Thoracic aorta (tissue), 2 donors: ENCODE results near the gene GUCY1A1. TPM values are rescaled to one million over a fixed set of nuclear protein-coding genes. Genes with fewer than 3 reads are reported as not detected.

Source experiments
- ATAC-seq: fragments of 150-250 bp; one replicate; pipeline ENCODE4 v1.8.0; 2017; ENCODE audit warnings: low read depth; ENCODE audit not compliant: insufficient number of reproducible peaks, low FRiP score
- DNase-seq: peaks from one replicate; pipeline ENCODE4 v3.0.0-alpha.2; 2020; ENCODE audit warnings: low spot score
- H3K27ac ChIP-seq, 2 donors: fragments of 200-600 bp; sonication (generic); 1 replicate in 1 of 2; 2 replicates in 1 of 2; pipeline ENCODE4 v1.5.1; 2016; ENCODE audit warnings: mild to moderate bottlenecking in 2 of 2, moderate library complexity in 2 of 2
- H3K27me3 ChIP-seq: fragments of 200-600 bp; sonication (generic); replicated peaks from 2 replicates; pipeline ENCODE4 v1.6.0; 2016; ENCODE audit warnings: mild to moderate bottlenecking; ENCODE audit not compliant: insufficient read depth
- H3K36me3 ChIP-seq: fragments of 200-600 bp; sonication (generic); one replicate; pipeline ENCODE4 v1.5.1; 2016
- H3K4me1 ChIP-seq, 2 donors: fragments of 200-600 bp; sonication (generic); 1 replicate in 1 of 2; 2 replicates in 1 of 2; pipeline versions ENCODE4 v1.5.1 to v1.6.0; 2016; ENCODE audit warnings: low read depth in 2 of 2, mild to moderate bottlenecking in 1 of 2; ENCODE audit not compliant: control insufficient read depth in 1 of 2
- H3K4me3 ChIP-seq: fragments of 200-600 bp; sonication (generic); 2 replicates; pipeline ENCODE4 v1.5.1; 2016; ENCODE audit warnings: mild to moderate bottlenecking
- H3K9me3 ChIP-seq: fragments of 200-600 bp; sonication (generic); 2 replicates; pipeline ENCODE4 v1.5.1; 2016
- CTCF ChIP-seq: fragments of 200-600 bp; sonication (generic); IDR thresholded peaks from one replicate; pipeline ENCODE4 v1.5.1; 2019; ENCODE audit warnings: antibody characterized with exemption
- total RNA-seq, 2 donors: library from RNA; depleted of rRNA; stranded (reverse); fragments of >200 nt; gene quantifications; one replicate each; pipeline versions ENCODE4 v1.1.0 to v1.2.3, GENCODE V29; 2016

The GUCY1A1 gene
- total RNA-seq, 2 donors from 2014 or later = 110 to 135 TPM

- no peak overlapping the region for H3K27ac ChIP-seq
- H3K4me3 ChIP-seq = no peak overlapping the region
- DNase-seq = no peak
- H3K4me1 ChIP-seq = peaks cover 4 to 10% of the 10 kb centered on the region in 2 donors
- no peak for TF ChIP-seq CTCF
- H3K36me3 ChIP-seq = no peaks in the 10 kb centered on the region
- no peaks in the 10 kb centered on the region for H3K9me3 ChIP-seq
- ATAC-seq = no peak
- no peaks in the 10 kb centered on the region for H3K27me3 ChIP-seq
These were observed 42.2 kb upstream of the GUCY1A1 start for GRCh38 chr4:155624478-155624877.

GRCh38 chr4:155626561-155626960 lies 40.1 kb upstream of the GUCY1A1 start:
- TF ChIP-seq CTCF = no peak
- no peak for ATAC-seq
- no peak for DNase-seq

DNA sequence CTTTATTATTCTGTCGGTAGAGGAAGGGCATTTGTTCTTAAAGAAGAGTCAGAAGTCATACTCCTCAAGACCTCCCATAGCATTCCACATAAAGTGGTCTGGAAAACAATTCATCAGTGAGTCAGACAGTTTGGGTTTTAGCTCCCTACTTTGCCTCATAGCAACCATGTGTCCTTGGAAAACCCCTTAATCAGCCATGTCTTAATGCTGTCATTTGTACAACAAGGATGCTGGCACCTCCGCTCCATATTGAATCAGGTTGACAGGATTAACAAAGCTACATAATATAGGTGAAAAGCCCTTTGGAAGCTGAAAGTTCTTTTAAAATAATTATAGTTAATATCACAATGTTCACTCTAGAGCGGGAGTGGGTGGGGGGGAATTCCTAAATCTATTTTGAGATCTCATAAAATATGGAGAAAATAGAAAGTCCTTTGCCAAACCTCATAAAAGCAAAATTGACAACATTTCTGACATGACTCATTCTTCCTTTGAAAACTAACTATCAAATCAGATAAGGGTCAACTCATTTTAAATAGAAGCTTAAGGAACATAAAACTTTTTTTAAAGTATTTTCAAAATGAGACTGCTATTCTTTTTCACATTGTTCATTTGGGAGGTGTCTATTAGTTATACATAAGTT lies 37.3 kb upstream of the GUCY1A1 start:
- ATAC-seq = no peak
- no peak overlapping the region for H3K27ac ChIP-seq

More at GRCh38 chr4:155626561-155626960, 40.1 kb upstream of the GUCY1A1 start:
- Histone ChIP-seq H3K27me3 (no peaks in the 10 kb centered on the region), H3K36me3 (no peaks in the 10 kb centered on the region), H3K4me3 (no peak overlapping the region), H3K9me3 (no peaks in the 10 kb centered on the region), H3K27ac (no peak overlapping the region), H3K4me1 (peaks cover 8 to 19% of the 10 kb centered on the region in 2 donors)

GRCh38 chr4:155629956-155630355 lies 36.7 kb upstream of the GUCY1A1 start:
- Histone ChIP-seq H3K27ac (no peak overlapping the region), H3K27me3 (no peaks in the 10 kb centered on the region), H3K4me3 (no peak overlapping the region), H3K4me1 (peaks cover 8 to 15% of the 10 kb centered on the region in 2 donors), H3K36me3 (no peaks in the 10 kb centered on the region), H3K9me3 (no peaks in the 10 kb centered on the region)
- DNase-seq (no peak), ATAC-seq (no peak)
- no peak for TF ChIP-seq CTCF

More for the DNA sequence above, 37.3 kb upstream of the GUCY1A1 start:
- H3K36me3 ChIP-seq = no peaks in the 10 kb centered on the region
- peaks cover 8 to 15% of the 10 kb centered on the region in 2 donors for H3K4me1 ChIP-seq
- H3K27me3 ChIP-seq = no peaks in the 10 kb centered on the region
- no peak for DNase-seq
- H3K4me3 ChIP-seq = no peak overlapping the region
- H3K9me3 ChIP-seq = no peaks in the 10 kb centered on the region
- no peak for TF ChIP-seq CTCF

DNA sequence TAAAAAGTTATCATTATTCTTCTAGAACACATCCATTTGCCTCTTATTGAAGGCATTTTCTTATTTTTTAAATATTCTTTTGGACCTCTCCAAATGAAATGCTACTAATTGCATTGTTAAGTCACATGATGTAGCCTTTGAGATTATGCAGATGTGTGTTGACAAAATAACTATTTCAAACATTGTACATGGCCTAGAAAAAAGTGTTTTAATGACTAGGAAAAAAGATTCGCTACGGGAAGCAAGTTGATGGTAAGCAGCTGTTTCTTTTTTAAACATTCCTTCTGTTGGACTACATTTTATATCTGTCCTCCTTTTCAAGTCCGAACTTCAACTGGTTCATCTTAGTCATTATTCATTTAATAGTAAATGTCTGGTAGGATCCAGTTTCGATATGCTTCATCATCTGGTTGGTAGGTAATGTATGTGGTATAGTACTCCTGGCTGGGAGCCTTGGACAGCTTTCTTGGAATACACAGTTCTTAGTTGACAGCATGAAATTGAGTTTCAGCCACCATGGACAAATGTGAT lies 34.3 kb upstream of the GUCY1A1 start:
- Histone ChIP-seq H3K4me1 (peaks cover 8 to 15% of the 10 kb centered on the region in 2 donors), H3K9me3 (no peaks in the 10 kb centered on the region), H3K4me3 (no peak overlapping the region), H3K36me3 (no peaks in the 10 kb centered on the region), H3K27ac (no peak overlapping the region), H3K27me3 (no peaks in the 10 kb centered on the region)
- ATAC-seq = no peak
- TF ChIP-seq CTCF = no peak
- DNase-seq = no peak
